NCI-H748 (cell line): ENCODE measurements around the gene LRP6.
"Not testable (repeated sequence)": the region's sequence is repeated elsewhere in the genome, so short reads cannot be mapped to it uniquely, and the experiment has no call there.

Source experiments
- DNase-seq: peaks from one replicate; lab custom pipeline; 2025; ENCODE audit not compliant: unreplicated experiment; lab: John Stamatoyannopoulos, UW

The LRP6 gene

GRCh38 chr12:12127304-12127703, 139.5 kb downstream of the LRP6 start:
- no peak for DNase-seq

- DNase-seq: no peak
These were observed 140.3 kb downstream of the LRP6 start for GRCh38 chr12:12126551-12126950.

- no peak for DNase-seq
These were observed 143.7 kb downstream of the LRP6 start for GRCh38 chr12:12123036-12123604.

GRCh38 chr12:12121061-12121460, 145.8 kb downstream of the LRP6 start:
- no peak for DNase-seq

GRCh38 chr12:12116677-12117076, 150.2 kb downstream of the LRP6 start:
- no peak for DNase-seq

- no peak for DNase-seq
These were observed 151.3 kb downstream of the LRP6 start for GRCh38 chr12:12115514-12115913.

GRCh38 chr12:12110923-12111555, 155.8 kb downstream of the LRP6 start:
- not testable (repeated sequence) for DNase-seq

- DNase-seq: no peak
These were observed 158.3 kb downstream of the LRP6 start for GRCh38 chr12:12108441-12109058.

GRCh38 chr12:12107678-12108077, 159.2 kb downstream of the LRP6 start:
- DNase-seq: no peak

- DNase-seq: no peak
These were observed 167.7 kb downstream of the LRP6 start for GRCh38 chr12:12099102-12099501.

GRCh38 chr12:12098691-12099015, 168.2 kb downstream of the LRP6 start:
- no peak for DNase-seq

GRCh38 chr12:12097891-12098690, 168.8 kb downstream of the LRP6 start:
- no peak for DNase-seq

GRCh38 chr12:12095021-12095420, 171.8 kb downstream of the LRP6 start:
- DNase-seq: no peak

GRCh38 chr12:12094481-12094880, 172.4 kb downstream of the LRP6 start:
- DNase-seq: no peak

GRCh38 chr12:12091977-12092663, 174.7 kb downstream of the LRP6 start:
- no peak for DNase-seq

- no peak for DNase-seq
These were observed 175.8 kb downstream of the LRP6 start for GRCh38 chr12:12091071-12091470.

GRCh38 chr12:12088761-12089160, 178.1 kb downstream of the LRP6 start:
- DNase-seq: no peak

GRCh38 chr12:12088147-12088546, 178.7 kb downstream of the LRP6 start:
- no peak for DNase-seq

GRCh38 chr12:12087693-12088034, 179.2 kb downstream of the LRP6 start:
- DNase-seq: no peak

- DNase-seq: no peak
These were observed 179.7 kb downstream of the LRP6 start for GRCh38 chr12:12086973-12087692.

GRCh38 chr12:12086362-12086761, 180.5 kb downstream of the LRP6 start:
- no peak for DNase-seq
